PFSK-1 (cell line): ENCODE data around the gene HEATR3.

Experiments used
- FOXP2 ChIP-seq: optimal IDR thresholded peaks from 2 replicates; pipeline ENCODE3; 2011; ENCODE audit warnings: borderline replicate concordance, control low read depth, inconsistent platforms; ENCODE audit not compliant: insufficient read depth; ENCODE audit errors: extremely low read length, extremely low read depth
- POLR2AphosphoS5 ChIP-seq: IDR thresholded peaks from 2 replicates; pipeline ENCODE4 v1.6.1; 2012; ENCODE audit warnings: low read depth, mild to moderate bottlenecking, control low read depth, low read length, moderate library complexity
- SIN3A ChIP-seq: IDR thresholded peaks from 2 replicates; pipeline ENCODE4 v1.6.1; 2012; ENCODE audit warnings: mild to moderate bottlenecking, low read length, moderate library complexity, borderline replicate concordance; ENCODE audit not compliant: insufficient read depth
- TAF1 ChIP-seq: IDR thresholded peaks from 2 replicates; pipeline ENCODE4 v1.6.1; 2012; ENCODE audit warnings: low read length, control low read depth, borderline replicate concordance; ENCODE audit not compliant: insufficient read depth
- TF ChIP-seq, protein P1 (sequence below), 2 experiments: IDR thresholded peaks; 2 replicates each; pipeline versions ENCODE4 v1.6.1 to v1.8.0; 2011 to 2012; ENCODE audit warnings: low read depth in 2 of 2, low read length in 2 of 2, control low read depth in 1 of 2, inconsistent platforms in 1 of 2, mild to moderate bottlenecking in 1 of 2, moderate library complexity in 1 of 2; ENCODE audit not compliant: insufficient read depth in 1 of 2

The HEATR3 gene

DNA sequence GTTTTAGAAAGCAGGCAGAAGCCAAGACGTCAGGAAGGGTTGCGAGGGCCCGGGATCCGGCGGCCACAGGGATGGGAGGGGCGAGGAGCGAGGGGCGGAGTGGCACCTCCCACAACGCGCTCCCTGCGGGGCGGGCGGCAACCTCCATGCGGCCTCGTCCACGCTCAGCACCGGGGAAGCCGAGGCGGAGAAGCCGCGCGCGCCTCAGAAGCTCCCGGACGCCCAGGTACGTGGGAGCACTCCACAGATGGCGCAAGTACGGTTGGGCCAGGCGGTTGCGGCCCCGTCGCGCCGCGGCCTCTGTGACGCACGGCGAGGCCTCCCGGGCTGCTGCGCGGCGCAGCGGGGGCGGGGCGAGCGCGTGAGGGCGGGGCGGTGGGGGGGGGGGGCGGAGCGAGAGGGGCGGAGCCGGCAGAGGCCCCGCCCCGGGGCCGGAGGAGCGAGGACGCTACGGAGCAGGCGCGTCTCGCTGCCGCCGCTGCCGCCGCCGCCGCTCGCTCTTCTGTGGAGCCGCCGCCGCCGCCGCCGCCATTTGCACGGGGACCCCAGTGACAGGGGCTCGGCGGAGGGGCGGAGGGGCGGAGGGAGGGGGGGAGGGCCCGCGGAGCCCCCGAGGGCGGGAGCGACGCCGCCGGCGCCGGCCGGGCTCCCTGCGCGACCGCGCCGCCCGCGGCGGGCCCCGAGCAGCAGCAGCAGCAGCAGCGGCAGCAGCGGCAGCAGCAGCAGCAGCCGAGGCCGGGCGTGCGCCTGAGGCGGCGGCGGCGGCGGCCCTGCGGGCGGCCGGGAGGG, 87.2 kb downstream of the HEATR3 start, which contains the start of gene TENT4B:
TENT4B (plus strand) TSS at position 500 of the 789 bp plus-strand sequence. CDS start 316 bp downstream, outside the sequence.
- peak; percentile 79 for TF ChIP-seq POLR2AphosphoS5
- TF ChIP-seq SIN3A: no peak
- TF ChIP-seq, protein P1, sequence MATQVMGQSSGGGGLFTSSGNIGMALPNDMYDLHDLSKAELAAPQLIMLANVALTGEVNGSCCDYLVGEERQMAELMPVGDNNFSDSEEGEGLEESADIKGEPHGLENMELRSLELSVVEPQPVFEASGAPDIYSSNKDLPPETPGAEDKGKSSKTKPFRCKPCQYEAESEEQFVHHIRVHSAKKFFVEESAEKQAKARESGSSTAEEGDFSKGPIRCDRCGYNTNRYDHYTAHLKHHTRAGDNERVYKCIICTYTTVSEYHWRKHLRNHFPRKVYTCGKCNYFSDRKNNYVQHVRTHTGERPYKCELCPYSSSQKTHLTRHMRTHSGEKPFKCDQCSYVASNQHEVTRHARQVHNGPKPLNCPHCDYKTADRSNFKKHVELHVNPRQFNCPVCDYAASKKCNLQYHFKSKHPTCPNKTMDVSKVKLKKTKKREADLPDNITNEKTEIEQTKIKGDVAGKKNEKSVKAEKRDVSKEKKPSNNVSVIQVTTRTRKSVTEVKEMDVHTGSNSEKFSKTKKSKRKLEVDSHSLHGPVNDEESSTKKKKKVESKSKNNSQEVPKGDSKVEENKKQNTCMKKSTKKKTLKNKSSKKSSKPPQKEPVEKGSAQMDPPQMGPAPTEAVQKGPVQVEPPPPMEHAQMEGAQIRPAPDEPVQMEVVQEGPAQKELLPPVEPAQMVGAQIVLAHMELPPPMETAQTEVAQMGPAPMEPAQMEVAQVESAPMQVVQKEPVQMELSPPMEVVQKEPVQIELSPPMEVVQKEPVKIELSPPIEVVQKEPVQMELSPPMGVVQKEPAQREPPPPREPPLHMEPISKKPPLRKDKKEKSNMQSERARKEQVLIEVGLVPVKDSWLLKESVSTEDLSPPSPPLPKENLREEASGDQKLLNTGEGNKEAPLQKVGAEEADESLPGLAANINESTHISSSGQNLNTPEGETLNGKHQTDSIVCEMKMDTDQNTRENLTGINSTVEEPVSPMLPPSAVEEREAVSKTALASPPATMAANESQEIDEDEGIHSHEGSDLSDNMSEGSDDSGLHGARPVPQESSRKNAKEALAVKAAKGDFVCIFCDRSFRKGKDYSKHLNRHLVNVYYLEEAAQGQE (IDR thresholded peaks at IDR 0.05; ENCODE audit: insufficient read depth in 1 of 2, low read depth in 2 of 2, low read length in 2 of 2): no peak
- TF ChIP-seq FOXP2: peak; percentile 53

DNA sequence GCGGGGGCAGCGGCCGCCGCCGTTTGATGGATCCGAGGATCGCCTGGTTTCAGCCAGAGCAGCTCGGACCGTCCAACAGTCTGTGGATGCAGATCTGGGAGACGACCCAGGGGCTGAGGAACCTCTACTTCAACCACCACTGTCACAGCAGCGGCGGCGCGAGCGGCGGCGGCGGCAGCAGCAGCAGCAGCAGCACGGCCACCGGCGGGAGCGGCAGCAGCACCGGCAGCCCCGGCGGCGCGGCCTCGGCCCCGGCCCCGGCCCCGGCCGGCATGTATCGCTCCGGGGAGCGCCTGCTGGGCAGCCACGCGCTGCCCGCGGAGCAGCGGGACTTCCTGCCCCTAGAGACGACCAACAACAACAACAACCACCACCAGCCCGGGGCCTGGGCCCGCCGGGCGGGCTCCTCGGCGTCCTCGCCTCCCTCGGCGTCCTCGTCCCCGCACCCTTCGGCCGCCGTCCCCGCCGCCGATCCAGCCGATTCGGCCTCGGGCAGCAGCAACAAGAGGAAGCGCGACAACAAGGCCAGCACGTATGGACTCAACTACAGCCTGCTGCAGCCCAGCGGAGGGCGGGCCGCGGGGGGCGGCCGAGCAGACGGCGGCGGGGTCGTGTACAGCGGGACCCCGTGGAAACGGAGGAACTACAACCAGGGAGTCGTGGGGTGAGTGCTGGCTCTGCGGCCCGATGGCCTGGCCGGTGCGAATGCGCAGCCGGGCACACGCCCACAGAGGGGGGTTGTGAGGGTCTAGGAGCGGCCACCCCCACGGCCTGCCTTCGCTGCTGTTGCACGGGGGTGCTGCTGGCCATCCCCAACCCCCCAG, 88.0 kb downstream of the HEATR3 start:
- TF ChIP-seq, protein P1 (IDR thresholded peaks at IDR 0.05; ENCODE audit: insufficient read depth in 1 of 2, low read depth in 2 of 2, low read length in 2 of 2): no peak
- TF ChIP-seq SIN3A: no peak
- TF ChIP-seq TAF1: no peak
- TF ChIP-seq POLR2AphosphoS5: no peak
- no peak for TF ChIP-seq FOXP2

DNA sequence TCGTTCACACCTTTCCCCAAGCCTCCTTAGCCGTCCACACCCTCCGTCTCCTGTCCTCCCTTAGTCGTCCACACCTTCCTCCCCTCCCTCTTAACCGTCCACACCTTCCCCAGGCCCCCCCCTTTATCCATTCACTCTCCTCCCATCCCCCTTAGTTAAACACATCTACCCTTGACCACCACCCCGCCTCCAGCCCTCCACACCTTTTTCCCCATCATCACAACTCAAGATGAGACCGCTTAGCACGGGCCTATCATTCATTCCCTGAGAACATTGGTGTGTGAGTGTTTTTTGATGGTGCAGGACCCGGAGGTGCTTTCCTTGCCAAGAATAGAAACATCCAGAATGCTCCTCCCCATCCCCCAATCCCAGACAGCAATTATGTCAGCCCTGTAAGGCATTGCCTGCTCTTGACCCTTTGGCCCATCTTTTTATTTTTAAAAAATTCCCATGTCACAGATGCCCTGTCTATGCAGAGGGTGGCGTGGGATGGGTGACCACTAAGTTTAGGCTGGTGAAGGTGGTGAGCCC, 88.7 kb downstream of the HEATR3 start:
- TF ChIP-seq POLR2AphosphoS5 (no peak), SIN3A (no peak), FOXP2 (no peak), TAF1 (no peak)
- TF ChIP-seq, protein P1 (IDR thresholded peaks at IDR 0.05; ENCODE audit: insufficient read depth in 1 of 2, low read depth in 2 of 2, low read length in 2 of 2): no peak

DNA sequence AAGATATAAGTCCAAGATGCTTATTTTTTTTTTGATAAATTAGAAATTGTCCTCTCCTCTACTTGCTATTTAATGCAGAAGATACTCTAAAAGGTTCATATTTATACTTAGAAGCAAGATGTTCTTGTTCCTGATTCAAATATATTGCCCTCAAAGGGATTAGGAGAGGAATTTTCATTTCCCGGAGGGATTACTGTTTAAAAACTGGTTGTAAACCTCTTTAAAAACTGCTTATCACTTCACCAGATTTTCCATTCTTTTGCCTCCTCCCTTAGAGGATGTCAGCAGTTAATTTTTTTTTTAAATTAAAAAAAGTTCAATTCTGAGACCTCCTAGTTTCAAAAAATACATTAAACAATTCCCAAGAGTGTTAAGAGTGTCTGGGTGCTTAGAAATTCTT, 90.2 kb downstream of the HEATR3 start:
- TF ChIP-seq TAF1: no peak
